ENCODE data around the gene NUDT2. TPM values are rescaled to one million over a fixed set of nuclear protein-coding genes. Genes with fewer than 3 reads are reported as not detected.
A peak's percentile ranks its signal among the peaks of the same experiment; 100 is the strongest.
"Not testable (repeated sequence)": the region's sequence is repeated elsewhere in the genome, so short reads cannot be mapped to it uniquely, and the experiment has no call there.

NUDT2 gene
- total RNA-seq: 30.2 and 32.6 TPM in 2 replicates

DNA sequence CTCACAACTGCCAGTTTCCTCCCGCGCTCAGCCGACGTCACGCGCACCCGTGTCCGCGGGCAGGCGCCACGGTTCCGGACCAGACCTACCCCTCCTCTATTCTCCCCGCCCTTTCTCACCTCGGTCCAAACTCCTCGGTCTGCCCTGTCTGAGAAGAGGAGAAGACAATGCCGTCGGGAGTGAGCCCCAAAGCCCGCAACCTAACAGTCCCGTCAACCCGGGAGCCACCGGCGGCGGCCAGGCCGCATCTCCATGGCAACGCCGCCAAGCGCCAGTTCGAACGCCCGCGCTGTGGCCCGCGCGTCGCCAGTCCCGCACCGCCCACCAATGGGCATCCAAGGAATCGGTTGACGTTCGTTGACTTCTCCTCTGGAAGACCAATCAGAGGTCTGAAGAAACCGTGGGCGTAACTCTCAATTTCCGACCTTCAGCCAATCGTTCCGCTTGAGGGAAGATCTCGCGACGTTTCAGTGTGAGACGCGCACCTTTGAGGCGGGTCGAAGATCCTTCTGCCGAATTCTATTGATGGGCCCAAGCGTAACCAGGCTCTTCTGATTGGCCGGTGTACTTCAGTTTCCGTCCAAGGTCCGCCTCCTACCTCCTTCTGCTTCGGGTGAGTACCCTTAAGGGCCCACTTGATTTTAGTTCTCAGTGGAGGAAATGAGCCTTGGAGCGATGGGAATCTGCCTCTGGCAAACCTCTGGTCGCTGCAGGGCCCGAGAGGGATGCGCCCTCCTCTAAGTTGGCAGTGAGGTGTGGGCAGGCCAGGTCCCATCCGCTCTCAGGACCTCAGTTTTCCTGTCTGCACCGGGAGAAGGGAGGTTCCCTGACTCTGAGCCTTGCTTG, at the start of gene NUDT2, which contains the start of gene KIF24:
Gene NUDT2, plus strand, starts transcription at position 583 of the 846 bp plus-strand sequence. CDS start 9,471 bp downstream, outside the sequence.
Gene KIF24, minus strand, starts transcription at position 282 of the 846 bp plus-strand sequence. CDS start 17,922 bp downstream, outside the sequence.
- DNase-seq (ENCODE audit: low read depth in 2 of 2): peak; percentile 100

DNA sequence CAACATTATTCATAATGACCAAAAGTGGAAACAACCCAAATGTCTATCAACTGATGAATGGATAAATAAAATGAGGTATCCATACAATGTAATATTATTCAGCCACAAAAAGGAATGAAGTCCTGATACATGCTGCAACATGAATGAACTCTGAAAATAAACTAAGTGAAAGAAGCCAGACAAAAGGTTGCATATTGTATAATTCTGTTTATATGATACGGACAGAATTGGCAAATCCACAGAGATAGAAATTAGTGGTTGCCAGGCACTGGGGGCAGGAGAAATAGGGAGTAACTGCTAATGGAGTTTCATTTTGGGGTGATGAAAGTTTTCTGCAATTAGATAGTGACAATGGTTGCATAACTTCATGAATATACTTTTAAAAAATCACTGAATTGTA, 47.3 kb upstream of the NUDT2 start:
- DNase-seq (ENCODE audit: low read depth in 2 of 2): no peak

DNA sequence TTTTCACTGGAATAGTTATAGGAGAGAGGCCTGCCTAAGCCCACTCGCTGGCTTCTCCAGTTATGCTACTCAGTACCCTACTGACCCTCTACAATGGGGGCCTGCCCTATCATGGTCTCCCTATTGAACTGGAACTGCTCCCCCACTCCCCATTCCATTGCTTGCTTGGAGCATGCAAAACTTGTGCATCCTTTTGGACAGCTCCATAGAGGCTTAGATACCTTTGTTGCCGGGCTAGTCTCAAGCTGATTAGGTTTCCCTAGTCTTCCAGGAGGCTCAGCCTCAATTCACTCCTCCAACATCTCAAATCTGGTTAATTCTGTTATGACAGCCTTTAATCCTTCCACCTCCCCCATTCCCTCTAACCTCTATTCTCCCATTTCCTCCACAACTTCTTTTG, 40.2 kb upstream of the NUDT2 start:
- DNase-seq (ENCODE audit: low read depth in 2 of 2): peak in 1 of 2 donors; percentile 2

DNA sequence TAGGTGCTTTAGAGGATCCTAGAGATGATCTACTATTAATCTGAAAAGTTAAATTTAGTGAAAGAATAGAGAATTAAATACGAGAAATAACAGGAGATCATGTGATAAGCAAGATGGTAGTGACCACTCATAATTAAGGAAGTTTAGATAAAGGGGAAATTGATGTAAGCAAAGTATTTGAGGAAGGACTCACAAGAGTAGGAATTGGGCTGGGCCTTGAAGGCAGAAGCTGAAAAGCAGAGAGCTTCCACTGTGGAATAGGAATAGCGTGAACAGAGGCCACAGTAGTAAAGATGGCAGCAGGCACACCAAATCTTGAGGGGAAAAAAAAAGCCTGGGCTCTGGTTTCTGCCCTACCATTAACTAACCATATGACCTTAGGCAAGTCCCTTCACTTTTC, 38.3 kb upstream of the NUDT2 start:
- no peak for DNase-seq (ENCODE audit: low read depth in 2 of 2)

DNA sequence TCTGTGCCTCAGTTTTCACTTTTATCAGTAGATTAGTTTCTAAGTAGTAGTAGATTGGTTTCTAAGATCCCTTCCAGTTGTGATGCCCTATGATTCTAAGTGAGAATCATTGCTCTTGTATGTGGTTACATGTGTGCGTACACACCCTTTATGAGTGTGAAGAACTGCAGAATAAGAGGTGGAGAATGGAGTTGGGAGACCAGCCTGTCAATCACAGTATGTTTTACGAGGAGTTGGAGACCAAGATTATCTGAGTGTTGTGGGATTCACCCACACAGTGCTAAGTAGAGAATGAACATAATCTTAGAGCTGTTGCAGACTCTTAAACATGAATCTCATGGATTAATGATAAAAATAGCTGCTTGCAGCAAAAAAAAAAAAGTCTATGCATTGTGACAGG, 37.9 kb upstream of the NUDT2 start:
- no peak for DNase-seq (ENCODE audit: low read depth in 2 of 2)

DNA sequence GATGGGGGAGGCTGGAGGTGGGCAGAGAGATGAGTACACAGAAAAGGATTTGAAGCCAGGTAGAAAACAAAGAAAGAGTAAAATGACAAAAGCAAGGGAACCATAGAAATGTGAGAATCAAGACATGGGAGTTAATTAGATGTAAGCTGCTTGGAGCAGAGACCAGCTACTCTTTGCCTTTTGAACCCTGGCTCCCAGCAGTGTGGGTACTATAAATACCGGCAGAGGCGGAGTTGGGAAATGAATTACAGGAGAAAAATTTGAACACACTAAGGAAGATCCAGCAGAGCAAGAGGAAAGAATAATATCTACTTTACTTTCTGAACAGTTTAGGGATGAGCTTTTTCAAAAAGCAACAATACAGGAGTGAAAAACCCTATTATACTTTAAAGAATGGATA, 36.8 kb upstream of the NUDT2 start:
- no peak for DNase-seq (ENCODE audit: low read depth in 2 of 2)

DNA sequence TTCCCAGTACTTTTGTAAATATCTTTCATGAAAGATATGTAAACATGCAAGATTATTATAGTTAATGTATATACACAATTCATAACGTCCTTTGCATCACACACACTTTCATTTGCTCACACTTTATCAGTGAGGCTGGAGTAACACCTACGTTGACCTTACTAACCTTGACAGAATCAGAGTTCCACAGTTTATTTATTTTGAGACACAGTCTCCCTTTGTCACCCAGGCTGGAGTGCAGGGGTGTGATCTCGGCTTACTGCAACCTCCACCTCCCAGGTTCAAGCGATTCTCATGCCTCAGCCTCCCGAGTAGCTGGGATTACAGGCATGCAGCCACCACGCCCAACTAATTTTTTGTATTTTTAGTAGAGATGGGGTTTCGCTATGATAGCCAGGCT, 28.3 kb upstream of the NUDT2 start:
- not testable (repeated sequence) for DNase-seq (ENCODE audit: low read depth in 2 of 2)

DNA sequence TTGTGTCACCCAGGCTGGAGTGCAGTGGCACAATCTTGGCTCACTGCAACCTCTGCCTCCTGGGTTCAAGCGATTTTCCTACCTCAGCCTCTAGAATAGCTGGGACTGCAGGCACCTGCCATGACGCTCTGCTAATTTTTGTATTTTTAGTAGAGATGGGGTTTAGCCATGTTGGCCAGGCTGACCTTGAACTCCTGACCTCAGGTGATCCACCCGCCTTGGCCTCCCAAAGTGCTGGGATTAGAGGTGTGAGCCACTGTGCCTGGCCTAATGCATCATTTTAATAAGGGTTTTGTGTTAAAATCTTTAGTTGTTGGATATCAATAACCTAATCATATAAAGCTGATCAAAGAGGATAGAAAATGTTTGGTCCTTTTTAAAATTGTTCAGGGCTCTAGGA, 21.1 kb upstream of the NUDT2 start:
- DNase-seq (ENCODE audit: low read depth in 2 of 2): not testable (repeated sequence)

DNA sequence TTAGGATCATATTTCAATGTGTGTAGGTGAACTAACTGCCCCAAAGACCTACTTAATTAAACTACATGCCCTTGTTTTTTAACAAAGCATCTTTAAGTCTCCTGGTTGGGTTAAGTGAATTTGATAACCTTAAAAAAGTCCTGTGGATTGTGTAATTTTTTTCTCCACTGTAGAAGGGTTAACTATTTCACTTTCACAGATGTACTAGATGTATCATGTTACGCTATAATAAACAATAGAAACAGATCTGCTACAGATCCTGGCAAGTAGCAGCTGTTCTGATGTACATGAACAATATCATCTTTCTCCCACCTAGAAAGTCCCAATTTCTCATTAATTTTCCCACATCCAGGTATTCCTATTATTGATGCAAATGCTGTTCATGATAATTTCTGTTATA, 19.2 kb upstream of the NUDT2 start:
- DNase-seq (ENCODE audit: low read depth in 2 of 2): no peak

DNA sequence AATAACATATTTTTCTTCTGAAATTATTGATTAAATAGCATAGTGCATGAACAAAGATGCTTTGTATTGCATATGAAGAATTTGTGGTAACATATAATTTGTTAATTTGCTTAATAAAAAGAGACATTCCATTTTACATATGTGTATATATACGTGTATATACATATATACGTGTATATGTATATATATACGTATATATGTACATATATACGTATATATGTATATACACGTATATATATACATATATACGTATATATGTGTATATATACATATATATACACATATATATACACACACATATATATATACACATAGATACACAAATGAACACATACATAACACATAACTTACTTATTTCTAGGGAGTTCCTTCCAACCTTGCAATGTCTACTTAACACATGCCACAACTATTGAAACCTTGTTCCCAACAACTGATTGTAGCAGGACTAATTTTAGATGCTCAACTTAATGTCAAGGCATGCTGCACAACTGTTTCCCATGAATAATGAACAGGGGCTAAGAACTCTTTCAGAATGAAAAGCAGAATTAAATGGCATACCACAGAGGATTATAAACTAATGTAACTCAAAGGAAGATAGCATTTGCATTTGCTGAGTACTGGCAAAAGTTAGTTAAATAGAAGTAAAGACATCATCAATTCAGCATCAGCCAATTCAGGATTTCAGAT, 17.7 kb upstream of the NUDT2 start:
- DNase-seq (ENCODE audit: low read depth in 2 of 2): no peak

DNA sequence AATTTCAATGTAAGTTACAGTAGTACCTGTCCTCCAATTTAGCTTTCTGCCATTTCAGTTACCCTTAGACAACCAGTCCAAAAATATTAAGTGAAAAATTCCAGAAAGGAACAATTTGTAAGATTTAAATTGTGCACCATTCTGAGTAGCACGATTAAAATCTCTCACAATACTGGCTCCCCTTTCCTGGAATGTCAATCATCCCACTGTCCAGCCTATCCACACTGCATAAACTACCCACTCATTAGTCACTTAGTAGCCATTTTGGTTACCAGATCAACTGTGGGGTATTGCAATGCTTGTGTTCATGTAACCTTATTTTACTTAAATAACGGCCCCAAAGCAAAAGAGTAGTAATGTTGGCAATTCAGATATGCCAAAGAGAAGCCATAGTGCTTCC, 11.9 kb upstream of the NUDT2 start:
- no peak for DNase-seq (ENCODE audit: low read depth in 2 of 2)

DNA sequence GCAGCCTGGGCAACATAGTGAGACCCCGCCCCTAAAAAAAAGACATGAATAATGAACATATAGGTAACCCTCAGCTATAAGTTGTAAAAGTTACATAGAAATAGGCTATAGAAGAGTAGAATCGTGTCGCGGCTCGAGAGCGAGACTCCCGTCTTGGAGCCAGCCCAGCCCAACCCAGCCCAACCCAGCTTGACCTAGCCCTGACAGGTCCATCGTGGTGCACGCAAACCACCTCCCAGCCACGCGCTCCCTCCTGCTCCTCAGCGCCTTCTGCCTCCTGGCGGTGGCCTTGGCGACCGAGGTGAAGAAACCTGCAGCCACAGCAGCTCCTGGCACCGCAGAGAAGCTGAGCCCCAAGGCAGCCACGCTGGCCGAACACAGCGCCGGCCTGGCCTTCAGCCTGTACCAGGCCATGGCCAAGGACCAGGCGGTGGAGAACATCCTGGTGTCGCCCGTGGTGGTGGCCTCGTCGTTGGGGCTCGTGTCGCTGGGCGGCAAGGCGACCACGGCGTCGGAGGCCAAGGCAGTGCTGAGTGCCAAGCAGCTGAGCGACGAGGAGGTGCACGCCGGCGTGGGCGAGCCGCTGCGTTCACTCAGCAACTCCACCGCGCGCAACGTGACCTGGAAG, 11.1 kb upstream of the NUDT2 start:
- no peak for DNase-seq (ENCODE audit: low read depth in 2 of 2)

DNA sequence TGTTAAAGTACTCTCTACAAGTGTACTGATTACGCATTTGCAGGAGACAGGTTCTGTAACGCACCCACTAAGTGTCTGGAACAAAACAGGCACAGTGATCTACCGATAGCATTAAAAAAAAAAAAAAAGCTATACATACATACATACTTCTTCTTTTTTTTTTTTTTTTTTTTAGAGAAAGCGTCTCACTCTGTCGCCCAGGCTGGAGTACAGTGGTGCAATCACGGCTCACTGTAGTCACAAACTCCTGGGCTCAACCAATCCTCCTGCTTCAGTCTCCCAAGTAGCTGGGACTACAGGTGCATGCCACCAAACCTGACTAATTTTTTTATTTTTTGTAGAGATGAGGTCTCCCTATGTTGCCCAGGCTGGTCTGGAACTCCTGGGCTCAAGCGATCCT, 7.9 kb upstream of the NUDT2 start:
- no peak for DNase-seq (ENCODE audit: low read depth in 2 of 2)

DNA sequence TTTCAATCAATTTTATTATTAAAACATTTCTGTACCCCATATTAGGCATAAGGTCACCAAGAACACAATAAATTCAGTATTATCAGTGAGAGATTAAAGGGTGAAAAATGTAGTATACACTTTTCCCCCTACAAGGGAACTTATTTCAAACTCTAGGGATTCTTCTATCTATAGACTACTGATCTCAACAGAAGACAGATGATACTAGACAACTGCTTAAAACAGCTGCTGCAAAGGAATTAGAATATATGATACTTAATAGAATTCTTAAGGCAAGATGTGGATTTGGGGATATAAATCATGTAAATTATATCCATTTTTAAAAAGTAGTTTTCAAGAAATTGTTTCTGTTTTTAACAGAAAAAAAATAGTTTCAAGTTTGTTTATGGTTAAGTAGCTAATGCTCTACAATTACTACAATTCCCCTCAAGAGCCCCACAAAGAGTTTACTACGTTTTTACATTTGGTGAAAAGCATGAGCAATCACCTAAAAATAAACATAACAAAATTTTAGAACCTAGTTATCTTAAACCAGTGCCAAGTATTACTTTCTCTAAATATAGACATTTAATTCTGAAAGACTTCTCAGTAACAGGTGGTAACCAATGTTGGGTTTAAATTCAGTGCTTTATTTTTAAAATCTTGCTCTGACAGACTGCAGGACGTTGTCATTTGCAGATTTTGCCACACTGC, 6.3 kb upstream of the NUDT2 start:
- no peak for DNase-seq (ENCODE audit: low read depth in 2 of 2)

DNA sequence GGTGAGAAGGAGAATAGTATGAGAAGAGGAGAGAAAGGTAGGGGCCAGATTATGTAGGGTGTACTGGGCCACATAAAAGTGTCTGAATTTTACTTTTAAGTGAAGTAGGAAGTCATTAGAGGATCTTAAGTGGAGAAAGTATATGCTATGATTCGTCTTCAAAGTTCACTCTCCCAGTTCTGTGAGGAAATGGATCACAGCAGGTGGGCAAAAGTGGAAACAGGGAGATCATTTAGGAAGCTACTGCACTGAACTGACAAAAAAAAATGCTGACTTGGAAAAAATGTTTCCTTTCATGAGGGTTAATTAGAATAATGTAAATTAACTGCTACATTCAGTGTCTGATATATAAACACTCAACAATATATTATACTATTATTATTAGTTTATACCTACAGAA, 2.7 kb upstream of the NUDT2 start:
- DNase-seq (ENCODE audit: low read depth in 2 of 2): no peak

DNA sequence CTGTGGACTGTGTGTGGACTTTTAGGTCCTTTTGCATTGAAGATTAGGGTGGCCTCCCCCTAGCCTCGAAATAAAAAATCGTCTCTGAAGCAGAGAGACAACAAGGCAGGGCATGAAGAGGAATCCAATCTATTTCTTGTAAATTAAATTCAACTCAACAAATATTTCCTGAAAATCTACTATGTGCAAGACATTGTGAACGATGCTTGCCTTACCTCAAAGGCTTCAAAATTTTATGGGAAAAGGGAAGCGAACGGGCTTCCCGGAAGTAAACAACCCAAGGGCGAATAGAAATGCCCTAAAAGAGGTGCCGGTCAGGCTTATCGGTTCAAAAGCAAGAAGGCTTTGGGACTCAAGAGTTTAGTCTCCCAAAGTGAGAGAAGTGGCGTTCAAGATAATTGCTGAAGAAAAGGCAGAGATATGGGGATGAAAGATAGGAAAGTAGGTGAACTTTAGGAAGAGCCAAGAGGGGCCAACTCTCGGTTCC, 826 bp upstream of the NUDT2 start:
- peak in 1 of 2 donors; percentile 3 for DNase-seq (ENCODE audit: low read depth in 2 of 2)

DNA sequence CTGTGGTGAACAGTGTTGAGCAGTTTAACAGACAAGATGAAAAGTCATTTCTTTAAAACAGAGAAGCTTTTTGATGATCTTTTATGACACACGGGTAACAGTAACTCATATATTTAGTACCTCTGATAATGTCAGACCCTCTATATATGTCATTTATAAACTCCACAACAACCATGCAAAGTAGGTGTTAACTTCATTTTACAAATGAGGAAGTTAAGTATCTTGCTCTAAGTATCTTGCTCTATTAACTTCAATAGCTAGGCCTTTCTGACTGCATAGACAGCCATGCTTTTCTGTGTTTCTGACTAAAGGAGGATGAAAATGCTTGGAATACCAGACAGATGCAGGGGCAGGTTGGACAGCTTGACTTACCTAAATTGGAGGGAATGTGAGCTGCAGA, 1.8 kb downstream of the NUDT2 start:
- no peak for DNase-seq (ENCODE audit: low read depth in 2 of 2)

DNA sequence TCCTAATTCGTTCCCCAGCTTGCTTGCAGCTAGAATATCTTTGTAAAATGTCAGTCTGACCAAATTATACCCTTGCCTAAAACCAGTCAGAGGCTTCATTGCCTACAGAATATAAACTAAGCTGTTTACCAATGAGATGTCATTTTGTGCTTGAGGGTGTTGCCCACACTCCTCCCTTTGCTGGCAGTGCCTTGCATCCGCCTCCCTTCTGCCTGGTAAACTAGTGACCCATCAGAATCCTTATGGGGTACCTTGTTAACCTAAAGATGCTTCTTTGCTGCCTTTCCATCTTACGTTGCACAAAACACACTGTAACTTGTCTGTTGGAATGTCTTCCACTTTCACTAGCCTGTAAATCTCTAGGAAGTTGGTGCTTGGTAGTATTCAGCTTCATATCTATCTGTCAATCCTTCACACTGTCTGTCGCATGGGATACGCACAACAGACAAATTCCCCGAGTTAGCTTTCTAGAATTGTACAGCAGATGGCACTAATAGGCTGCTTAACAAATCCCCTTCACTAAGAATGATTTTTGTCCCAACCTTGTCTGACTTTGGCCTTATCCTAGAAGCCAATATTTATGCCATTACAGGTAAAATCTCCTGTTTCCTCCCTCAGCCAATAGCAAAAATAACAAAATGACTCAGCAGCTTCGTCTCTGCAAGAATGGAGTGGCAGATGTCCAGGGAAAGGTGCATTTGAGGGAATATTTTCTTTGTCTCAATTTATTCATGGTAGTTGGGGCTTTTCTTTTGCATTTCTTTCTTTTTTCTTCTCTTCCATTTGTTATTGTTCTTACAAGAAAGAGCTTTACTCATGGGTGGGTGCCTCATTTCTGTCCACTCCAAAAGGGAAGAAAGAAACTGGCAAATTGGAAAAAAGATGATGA, 3.0 kb downstream of the NUDT2 start:
- peak; percentile 61 to 71 for DNase-seq (ENCODE audit: low read depth in 2 of 2)

DNA sequence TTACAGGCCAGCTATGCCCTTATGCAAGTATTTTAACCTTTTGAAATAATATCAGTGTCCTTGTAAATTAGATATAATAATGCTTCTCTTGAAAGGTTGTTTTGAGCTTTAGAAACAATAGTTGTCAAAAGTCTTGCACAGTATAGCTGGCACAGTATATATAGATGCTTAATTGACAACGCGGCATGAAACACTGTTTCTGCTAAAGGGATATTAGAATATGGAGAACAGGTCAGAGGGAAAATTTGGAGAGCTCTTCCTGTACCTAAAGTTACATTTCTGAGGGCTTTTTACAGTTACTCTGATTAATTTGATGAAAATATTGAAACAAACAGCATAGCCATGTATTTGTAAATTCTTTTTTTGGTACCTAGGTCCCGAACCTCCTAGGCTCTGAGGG, 4.5 kb downstream of the NUDT2 start:
- no peak for DNase-seq (ENCODE audit: low read depth in 2 of 2)

DNA sequence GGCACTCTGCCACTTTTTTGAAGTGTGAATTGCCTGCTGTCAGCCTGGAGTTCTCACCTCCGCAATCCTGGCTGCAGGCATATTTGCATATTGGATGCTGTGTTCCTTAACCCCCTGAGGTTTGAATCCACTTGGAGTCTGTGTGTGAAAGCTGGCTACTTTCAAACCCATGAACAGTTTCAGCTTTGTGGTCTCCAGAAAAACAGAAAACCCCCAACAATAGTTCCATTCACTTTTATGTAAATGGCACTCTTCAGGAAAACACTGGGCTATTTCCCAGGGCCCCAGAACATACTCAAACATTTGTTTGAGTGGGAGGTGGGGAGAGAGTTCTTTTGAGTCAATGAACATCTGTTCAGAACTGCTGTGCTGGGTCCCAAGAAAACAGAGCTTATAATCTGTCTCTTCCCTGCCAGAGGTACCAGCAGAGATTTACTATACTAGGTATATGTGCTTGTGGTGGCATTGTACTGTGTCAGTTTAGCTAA, 5.0 kb downstream of the NUDT2 start:
- DNase-seq (ENCODE audit: low read depth in 2 of 2): no peak
